Adrenal gland (tissue), 12 donors: ENCODE data around the gene SHISA7. TPM values are rescaled to one million over a fixed set of nuclear protein-coding genes. Genes with fewer than 3 reads are reported as not detected.
"Not testable (repeated sequence)": the region's sequence is repeated elsewhere in the genome, so short reads cannot be mapped to it uniquely, and the experiment has no call there.

Experiments used
- DNase-seq, 7 donors: peaks; one replicate each; pipeline ENCODE4 v3.0.0-alpha.2; 2019 to 2020
- H3K27ac ChIP-seq, 5 donors: fragments of 200-600 bp; sonication (generic) in 4 of 5; 1 replicate in 3 of 5; 2 replicates in 2 of 5; pipeline versions ENCODE4 v1.5.1 to v1.8.0; 2016 to 2020; ENCODE audit warnings: mild to moderate bottlenecking in 1 of 5
- H3K27me3 ChIP-seq: fragments of 200-600 bp; 2 replicates; pipeline ENCODE4 v1.8.0; 2021
- H3K36me3 ChIP-seq, 2 donors: fragments of 200-600 bp; replicated peaks in 1 of 2; 1 replicate in 1 of 2; 2 replicates in 1 of 2; pipeline versions ENCODE4 v1.5.1 to v1.8.0; 2018 to 2022
- H3K4me1 ChIP-seq, 2 donors: fragments of 200-600 bp; replicated peaks in 1 of 2; 1 replicate in 1 of 2; 2 replicates in 1 of 2; pipeline versions ENCODE4 v1.5.1 to v1.8.0; 2018 to 2021
- H3K4me3 ChIP-seq, 4 donors: fragments of 200-600 bp; sonication (generic) in 3 of 4; one replicate each; pipeline ENCODE4 v1.5.1; 2016 to 2018
- H3K9me3 ChIP-seq, 3 donors: fragments of 200-600 bp; sonication (generic) in 1 of 3; replicated peaks in 1 of 3; 1 replicate in 2 of 3; 2 replicates in 1 of 3; pipeline versions ENCODE4 v1.5.1 to v1.8.0; 2016 to 2021
- CTCF ChIP-seq, 6 experiments: fragments of 450-650 bp in 4 of 6; fragments of 200-600 bp in 2 of 6; sonication (generic) in 1 of 6; IDR thresholded peaks; 1 replicate in 5 of 6; 2 replicates in 1 of 6; pipeline versions ENCODE4 v1.5.1 to v1.8.0; 2016 to 2021; ENCODE audit warnings: antibody characterized with exemption in 6 of 6, mild to moderate bottlenecking in 2 of 6, moderate library complexity in 1 of 6
- POLR2A ChIP-seq, 2 donors: fragments of 450-650 bp; IDR thresholded peaks; one replicate each; pipeline ENCODE4 v1.6.1; 2017; ENCODE audit warnings: antibody characterized with exemption in 2 of 2, mild to moderate bottlenecking in 2 of 2, moderate library complexity in 1 of 2
- whole genome bisulfite sequencing, 4 donors: extraction: QIAGEN DNeasy Blood & Tissue Kit in 2 of 4; methylation state at CpG; one replicate each; pipeline versions ENCODE4 v1.1.5 to v1.1.7; 2013 to 2017; 5-methylcytosine and 5-hydroxymethylcytosine counted together
- intact Hi-C, 2 donors: fragments of 100-400 bp; cut with DNase I; formaldehyde crosslinking; loops; one replicate each; pipeline versions ENCODE4 v1.14.1 to v1.15.0; 2022 to 2023
- polyA plus RNA-seq, 3 donors: library from polyadenylated mRNA; stranded (reverse); fragments of 200-250 nt in 2 of 3; fragments of 350-450 nt in 1 of 3; fragmentation: Illumina TruSeq in 1 of 3; extraction: RNeasy Lipid Tissue Mini Kit (QIAGEN cat#74804) in 1 of 3; gene quantifications; one replicate each; pipeline ENCODE4 v1.2.3, GENCODE V29; 2013 to 2014
- total RNA-seq, 9 donors: library from RNA; depleted of rRNA in 4 of 9; stranded (reverse); fragments of >200 nt in 4 of 9; fragments of 120-200 nt in 1 of 9; fragmentation: NEBNext Ultra II Directional in 1 of 9; extraction: Animal tissue kit (Norgen Biotek cat#: 25700) in 1 of 9; gene quantifications; one replicate each; pipeline versions ENCODE4 v1.1.0 to v1.2.4, GENCODE V29; 2013 to 2023
- donor health status: healthy with polysubstance abuse.
- donor health status: Bipolar disorder and iron deficiency.
- donor health status: DM: yes; HTN: yes; CAD: no.
- donor health status: DM: no; HTN: no; CAD: no.
- donor health status: DM: no; HTN: no; CAD: no.
- donor health status: DM: yes; HTN: yes; CAD: no.

The SHISA7 gene
- total and polyA plus RNA-seq, 12 donors = 0.08 to 1.3 (median 0.44) TPM; not detected in 4

- Histone ChIP-seq H3K27ac (peak overlapping the region in 1 of 5 donors; percentile 99), H3K4me1 (peaks cover 6 to 24% of the 10 kb centered on the region in 2 donors), H3K36me3 (peaks cover 0 to 35% of the 10 kb centered on the region in 2 donors), H3K9me3 (no peaks in the 10 kb centered on the region), H3K4me3 (peak overlapping the region in 1 of 4 donors; percentile 90), H3K27me3 (no peaks in the 10 kb centered on the region)
- TF ChIP-seq POLR2A (IDR thresholded peaks at IDR 0.05) = no peak
- no peak for TF ChIP-seq CTCF (IDR thresholded peaks at IDR 0.05)
- intact Hi-C loops = no loop called here
- WGBS, 4 donors = 79 to 89% (median 83%) methylated on average over 11 to 14 of the region's 14 CpGs
- no peak for DNase-seq
Observed at GRCh38 chr19:55406091-55406825, 36.8 kb downstream of the SHISA7 start.

- intact Hi-C loops = no loop called here
- peaks cover 0 to 40% of the 10 kb centered on the region in 2 donors for H3K36me3 ChIP-seq
- peaks cover 6 to 24% of the 10 kb centered on the region in 2 donors for H3K4me1 ChIP-seq
- DNase-seq = no peak
- WGBS, 4 donors = 80 to 91% (median 86%) methylated on average over 5 of the region's 5 CpGs
- no peak overlapping the region for H3K27ac ChIP-seq
- no peaks in the 10 kb centered on the region for H3K27me3 ChIP-seq
- no peaks in the 10 kb centered on the region for H3K9me3 ChIP-seq
- no peak overlapping the region for H3K4me3 ChIP-seq
- TF ChIP-seq POLR2A (IDR thresholded peaks at IDR 0.05) (no peak), CTCF (IDR thresholded peaks at IDR 0.05) (no peak)
Observed at GRCh38 chr19:55405638-55406037, 37.5 kb downstream of the SHISA7 start.

- no peak for DNase-seq
- Histone ChIP-seq H3K36me3 (peaks cover 0 to 44% of the 10 kb centered on the region in 2 donors), H3K4me1 (peaks cover 6 to 18% of the 10 kb centered on the region in 2 donors), H3K27ac (no peak overlapping the region), H3K9me3 (no peaks in the 10 kb centered on the region), H3K4me3 (no peak overlapping the region), H3K27me3 (no peaks in the 10 kb centered on the region)
- TF ChIP-seq POLR2A (IDR thresholded peaks at IDR 0.05) (no peak), CTCF (IDR thresholded peaks at IDR 0.05) (no peak)
- intact Hi-C loops = no loop called here
- 86 to 100% (median 92%) methylated on average over 2 of the region's 2 CpGs for WGBS, 4 donors
Observed at GRCh38 chr19:55402509-55402908, 40.6 kb downstream of the SHISA7 start.

- DNase-seq, H3K27me3 ChIP-seq, H3K9me3 ChIP-seq, H3K4me1 ChIP-seq, H3K4me3 ChIP-seq, intact Hi-C loops, H3K27ac ChIP-seq: not testable (repeated sequence)
- peaks cover 0 to 44% of the 10 kb centered on the region in 2 donors for H3K36me3 ChIP-seq
- WGBS, 4 donors = 80 to 88% (median 83%) methylated on average over 1 to 19 of the region's 28 CpGs
Observed at GRCh38 chr19:55401390-55401789, 41.7 kb downstream of the SHISA7 start.
